ENCODE data around the gene SLC22A23.

- no peak for TF ChIP-seq CTCF (IDR thresholded peaks at IDR 0.05; ENCODE audit: low read length)
- TF ChIP-seq EZH2phosphoT487 (IDR thresholded peaks at IDR 0.05; ENCODE audit: low read length) = no peak
- TF ChIP-seq EZH2 (optimal IDR thresholded peaks at IDR 0.05; ENCODE audit: low read depth, low read length) = no peak
These were observed 96.2 kb downstream of the SLC22A23 start for GRCh38 chr6:3360727-3361045.

Data from MM.1S (cell line).